ENCODE data around the gene ARHGAP42.

ARHGAP42 gene

DNA sequence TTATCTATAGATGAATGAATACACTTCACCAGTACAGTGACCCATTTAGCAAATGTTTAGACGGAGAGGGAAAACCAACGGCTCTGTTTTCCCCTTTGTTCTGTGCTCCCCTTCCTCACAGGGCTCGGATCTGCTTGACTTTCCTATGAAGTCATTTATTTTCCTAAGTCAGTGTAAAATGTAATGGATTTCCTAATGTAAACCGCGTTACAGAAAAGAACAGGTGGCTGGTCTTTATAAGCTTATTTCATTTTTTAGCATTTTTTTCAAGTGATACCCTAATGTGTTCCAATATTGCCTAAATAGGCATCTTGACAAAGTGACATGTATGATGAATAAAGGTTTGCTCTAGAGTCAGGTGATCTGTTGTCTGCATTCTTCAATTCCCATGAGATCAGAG lies 235.0 kb downstream of the ARHGAP42 start:
- H3K27ac ChIP-seq, result no peak overlapping the region
- TF ChIP-seq, protein P1, sequence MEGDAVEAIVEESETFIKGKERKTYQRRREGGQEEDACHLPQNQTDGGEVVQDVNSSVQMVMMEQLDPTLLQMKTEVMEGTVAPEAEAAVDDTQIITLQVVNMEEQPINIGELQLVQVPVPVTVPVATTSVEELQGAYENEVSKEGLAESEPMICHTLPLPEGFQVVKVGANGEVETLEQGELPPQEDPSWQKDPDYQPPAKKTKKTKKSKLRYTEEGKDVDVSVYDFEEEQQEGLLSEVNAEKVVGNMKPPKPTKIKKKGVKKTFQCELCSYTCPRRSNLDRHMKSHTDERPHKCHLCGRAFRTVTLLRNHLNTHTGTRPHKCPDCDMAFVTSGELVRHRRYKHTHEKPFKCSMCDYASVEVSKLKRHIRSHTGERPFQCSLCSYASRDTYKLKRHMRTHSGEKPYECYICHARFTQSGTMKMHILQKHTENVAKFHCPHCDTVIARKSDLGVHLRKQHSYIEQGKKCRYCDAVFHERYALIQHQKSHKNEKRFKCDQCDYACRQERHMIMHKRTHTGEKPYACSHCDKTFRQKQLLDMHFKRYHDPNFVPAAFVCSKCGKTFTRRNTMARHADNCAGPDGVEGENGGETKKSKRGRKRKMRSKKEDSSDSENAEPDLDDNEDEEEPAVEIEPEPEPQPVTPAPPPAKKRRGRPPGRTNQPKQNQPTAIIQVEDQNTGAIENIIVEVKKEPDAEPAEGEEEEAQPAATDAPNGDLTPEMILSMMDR (conservative IDR thresholded peaks at IDR 0.05; ENCODE audit: low read depth), result no peak
- ChIA-PET CTCF (interaction anchor here (0.6 kb wide), 1 partner anchor 65 kb away, joined by 3 read pairs; no protein-coding TSS in a partner anchor), POLR2A (ENCODE audit: low non-redundant PET) (no interaction called here)
- no peak for DNase-seq (ENCODE audit: low spot score)

- DNase-seq (ENCODE audit: low spot score), result no peak
- H3K27ac ChIP-seq, result no peak overlapping the region
- CTCF ChIA-PET, result interaction anchor here (0.5 kb wide), 1 partner anchor 49 kb away, joined by 3 read pairs; no protein-coding TSS in a partner anchor
- TF ChIP-seq, protein P1 (conservative IDR thresholded peaks at IDR 0.05; ENCODE audit: low read depth), result no peak
- POLR2A ChIA-PET (ENCODE audit: low non-redundant PET), result no interaction called here
These were observed 236.5 kb downstream of the ARHGAP42 start for GRCh38 chr11:100923555-100923954.

- no peak overlapping the region for H3K27ac ChIP-seq
- POLR2A ChIA-PET (ENCODE audit: low non-redundant PET), result no interaction called here
- peak; percentile 18 for DNase-seq (ENCODE audit: low spot score)
- TF ChIP-seq, protein P1 (conservative IDR thresholded peaks at IDR 0.05; ENCODE audit: low read depth), result no peak
- CTCF ChIA-PET, result interaction anchor here (0.6 to 1.5 kb wide), 3 partner anchors 71 to 1667 kb away, joined by 3 to 6 read pairs (median 3); no protein-coding TSS in a partner anchor
These were observed 238.8 kb downstream of the ARHGAP42 start for GRCh38 chr11:100925935-100926334.

GRCh38 chr11:100927579-100927978 lies 240.5 kb downstream of the ARHGAP42 start:
- ChIA-PET CTCF (interaction anchor here (1.5 kb wide), 1 partner anchor 73 kb away, joined by 6 read pairs; no protein-coding TSS in a partner anchor), POLR2A (ENCODE audit: low non-redundant PET) (no interaction called here)
- DNase-seq (ENCODE audit: low spot score), result no peak
- H3K27ac ChIP-seq, result no peak overlapping the region
- TF ChIP-seq, protein P1 (conservative IDR thresholded peaks at IDR 0.05; ENCODE audit: low read depth), result no peak

- POLR2A ChIA-PET (ENCODE audit: low non-redundant PET), result no interaction called here
- CTCF ChIA-PET, result no interaction called here
- no peak for DNase-seq (ENCODE audit: low spot score)
- H3K27ac ChIP-seq, result no peak overlapping the region
- TF ChIP-seq, protein P1 (conservative IDR thresholded peaks at IDR 0.05; ENCODE audit: low read depth), result no peak
These were observed 241.3 kb downstream of the ARHGAP42 start for GRCh38 chr11:100928426-100928825.

GRCh38 chr11:100929377-100929776 lies 242.3 kb downstream of the ARHGAP42 start:
- TF ChIP-seq, protein P1 (conservative IDR thresholded peaks at IDR 0.05; ENCODE audit: low read depth), result no peak
- CTCF ChIA-PET, result no interaction called here
- POLR2A ChIA-PET (ENCODE audit: low non-redundant PET), result no interaction called here
- no peak overlapping the region for H3K27ac ChIP-seq
- DNase-seq (ENCODE audit: low spot score), result peak; percentile 3
